ENCODE measurements around the gene RGL2. TPM values are rescaled to one million over a fixed set of nuclear protein-coding genes. Genes with fewer than 3 reads are reported as not detected.
"Not testable (repeated sequence)": the region's sequence is repeated elsewhere in the genome, so short reads cannot be mapped to it uniquely, and the experiment has no call there.

Gene RGL2
- total and polyA plus RNA-seq, 7 donors, result 5.8 to 48.9 (median 33.2) TPM

DNA sequence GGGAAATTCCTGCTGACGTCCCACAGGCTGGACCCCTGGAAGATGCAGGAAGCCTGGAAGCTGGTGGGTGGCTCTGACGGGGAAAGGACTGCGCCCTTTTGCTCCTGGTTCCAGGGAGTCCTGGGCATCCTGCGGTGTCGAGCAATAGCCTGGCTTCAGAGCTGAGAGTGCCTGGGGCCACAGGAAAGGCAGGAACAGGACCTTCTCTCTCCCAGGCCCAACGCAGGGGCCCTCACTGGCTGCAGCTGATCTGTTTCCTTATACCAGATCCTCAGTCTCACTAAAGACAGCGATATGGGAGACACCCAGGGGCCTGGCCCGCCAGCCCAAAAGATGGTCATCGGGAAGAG is 20.4 kb downstream of the RGL2 start:
- Histone ChIP-seq H3K4me1 (peaks cover 0 to 46% (median 43%) of the 10 kb centered on the region in 4 donors), H3K4me3 (peak overlapping the region in 1 of 4 donors; percentile 87), H3K9me3 (no peaks in the 10 kb centered on the region), H3K27me3 (no peaks in the 10 kb centered on the region), H3K36me3 (peaks cover 6 to 79% (median 25%) of the 10 kb centered on the region in 4 donors), H3K27ac (peak overlapping the region; percentile 90 to 94 (median 93))
- intact Hi-C loops (cut with DNase I), result loop anchor here (10.0 kb wide), 1 partner anchor 1614 kb away; the partner anchor contains the start of genes C6orf47, CSNK2B, GPANK1 and LY6G5B
- 85% methylated on average over 9 of the region's 9 CpGs for WGBS, 2 donors
- TF ChIP-seq, protein P1, sequence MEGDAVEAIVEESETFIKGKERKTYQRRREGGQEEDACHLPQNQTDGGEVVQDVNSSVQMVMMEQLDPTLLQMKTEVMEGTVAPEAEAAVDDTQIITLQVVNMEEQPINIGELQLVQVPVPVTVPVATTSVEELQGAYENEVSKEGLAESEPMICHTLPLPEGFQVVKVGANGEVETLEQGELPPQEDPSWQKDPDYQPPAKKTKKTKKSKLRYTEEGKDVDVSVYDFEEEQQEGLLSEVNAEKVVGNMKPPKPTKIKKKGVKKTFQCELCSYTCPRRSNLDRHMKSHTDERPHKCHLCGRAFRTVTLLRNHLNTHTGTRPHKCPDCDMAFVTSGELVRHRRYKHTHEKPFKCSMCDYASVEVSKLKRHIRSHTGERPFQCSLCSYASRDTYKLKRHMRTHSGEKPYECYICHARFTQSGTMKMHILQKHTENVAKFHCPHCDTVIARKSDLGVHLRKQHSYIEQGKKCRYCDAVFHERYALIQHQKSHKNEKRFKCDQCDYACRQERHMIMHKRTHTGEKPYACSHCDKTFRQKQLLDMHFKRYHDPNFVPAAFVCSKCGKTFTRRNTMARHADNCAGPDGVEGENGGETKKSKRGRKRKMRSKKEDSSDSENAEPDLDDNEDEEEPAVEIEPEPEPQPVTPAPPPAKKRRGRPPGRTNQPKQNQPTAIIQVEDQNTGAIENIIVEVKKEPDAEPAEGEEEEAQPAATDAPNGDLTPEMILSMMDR (IDR thresholded peaks at IDR 0.05), result no peak
- TF ChIP-seq EP300 (IDR thresholded peaks at IDR 0.05), result no peak
- no peak for TF ChIP-seq POLR2AphosphoS5 (IDR thresholded peaks at IDR 0.05)
- no peak for TF ChIP-seq POLR2A (IDR thresholded peaks at IDR 0.05)
- DNase-seq, result no peak

DNA sequence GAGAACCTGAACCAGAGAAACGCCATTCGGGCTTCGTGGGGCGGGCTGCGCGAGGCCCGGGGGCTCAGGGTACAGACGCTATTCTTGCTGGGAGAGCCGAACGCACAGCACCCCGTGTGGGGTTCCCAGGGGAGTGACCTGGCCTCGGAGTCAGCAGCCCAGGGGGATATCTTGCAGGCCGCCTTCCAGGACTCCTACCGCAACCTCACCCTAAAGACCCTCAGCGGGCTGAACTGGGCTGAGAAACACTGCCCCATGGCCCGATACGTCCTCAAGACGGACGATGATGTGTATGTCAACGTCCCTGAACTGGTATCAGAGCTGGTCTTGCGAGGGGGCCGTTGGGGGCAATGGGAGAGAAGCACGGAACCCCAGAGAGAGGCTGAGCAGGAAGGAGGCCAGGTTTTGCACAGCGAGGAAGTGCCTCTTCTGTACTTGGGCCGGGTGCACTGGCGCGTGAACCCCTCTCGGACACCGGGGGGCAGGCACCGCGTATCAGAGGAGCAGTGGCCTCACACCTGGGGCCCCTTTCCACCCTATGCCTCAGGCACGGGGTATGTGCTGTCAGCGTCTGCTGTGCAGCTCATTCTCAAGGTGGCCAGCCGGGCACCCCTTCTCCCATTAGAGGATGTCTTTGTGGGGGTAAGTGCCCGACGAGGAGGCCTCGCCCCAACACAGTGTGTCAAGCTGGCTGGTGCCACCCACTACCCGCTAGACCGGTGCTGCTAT is 20.9 kb downstream of the RGL2 start:
- no peaks in the 10 kb centered on the region for H3K27me3 ChIP-seq
- intact Hi-C loops (cut with DNase I), result loop anchor here (2.0 to 10.0 kb wide), 2 partner anchors 21 to 1613 kb away; partner anchors contain the start of genes C6orf47, CSNK2B, GPANK1 and LY6G5B
- no peaks in the 10 kb centered on the region for H3K9me3 ChIP-seq
- TF ChIP-seq POLR2AphosphoS5 (IDR thresholded peaks at IDR 0.05) (no peak), POLR2A (IDR thresholded peaks at IDR 0.05) (no peak), EP300 (IDR thresholded peaks at IDR 0.05) (no peak)
- peaks cover 6 to 79% (median 24%) of the 10 kb centered on the region in 4 donors for H3K36me3 ChIP-seq
- peak overlapping the region; percentile 90 to 94 (median 93) for H3K27ac ChIP-seq
- peak overlapping the region; percentile 48 to 87 (median 64) for H3K4me3 ChIP-seq
- 37 to 47% methylated on average over 39 of the region's 39 CpGs for WGBS, 2 donors
- DNase-seq, result no peak
- peaks cover 0 to 52% (median 49%) of the 10 kb centered on the region in 4 donors for H3K4me1 ChIP-seq

GRCh38 chr6:33276864-33277662 is 21.7 kb downstream of the RGL2 start, which contains the start of gene B3GALT4:
B3GALT4 (plus strand) TSS chr6:33277123; CDS start chr6:33277420, 297 bp downstream.
- peaks cover 6 to 73% (median 20%) of the 10 kb centered on the region in 4 donors for H3K36me3 ChIP-seq
- no peaks in the 10 kb centered on the region for H3K27me3 ChIP-seq
- H3K9me3 ChIP-seq, result no peaks in the 10 kb centered on the region
- peaks cover 0 to 60% (median 56%) of the 10 kb centered on the region in 4 donors for H3K4me1 ChIP-seq
- H3K27ac ChIP-seq, result peak within 1 kb of the TSS; percentile 90 to 94 (median 93)
- TF ChIP-seq POLR2A (IDR thresholded peaks at IDR 0.05) (peak; percentile 27 to 40), EP300 (IDR thresholded peaks at IDR 0.05) (no peak), POLR2AphosphoS5 (IDR thresholded peaks at IDR 0.05) (peak in 3 of 4 donors; percentile 24 to 85 (median 80))
- TF ChIP-seq, protein P1 (IDR thresholded peaks at IDR 0.05), result peak; percentile 13 to 52 (median 29)
- WGBS, 2 donors, result 0% methylated on average over 80 of the region's 80 CpGs
- H3K4me3 ChIP-seq, result peak within 1 kb of the TSS; percentile 48 to 87 (median 64)
- DNase-seq, result peak; percentile 91
- intact Hi-C loops (cut with DNase I), result loop anchor here (2.0 to 10.0 kb wide), 2 partner anchors 22 to 1612 kb away; partner anchors contain the start of genes C6orf47, CSNK2B, GPANK1 and LY6G5B

- TF ChIP-seq POLR2A (IDR thresholded peaks at IDR 0.05) (no peak), POLR2AphosphoS5 (IDR thresholded peaks at IDR 0.05) (no peak), EP300 (IDR thresholded peaks at IDR 0.05) (no peak)
- TF ChIP-seq, protein P1 (IDR thresholded peaks at IDR 0.05), result no peak
- H3K4me1 ChIP-seq, result peaks cover 0 to 60% (median 56%) of the 10 kb centered on the region in 4 donors
- peak overlapping the region; percentile 90 to 94 (median 93) for H3K27ac ChIP-seq
- H3K36me3 ChIP-seq, result peaks cover 6 to 68% (median 20%) of the 10 kb centered on the region in 4 donors
- H3K4me3 ChIP-seq, result peak overlapping the region; percentile 48 to 87 (median 64)
- no peaks in the 10 kb centered on the region for H3K9me3 ChIP-seq
- intact Hi-C loops (cut with DNase I), result loop anchor here (2.0 to 10.0 kb wide), 2 partner anchors 22 to 1612 kb away; partner anchors contain the start of genes C6orf47, CSNK2B, GPANK1 and LY6G5B
- no peaks in the 10 kb centered on the region for H3K27me3 ChIP-seq
- DNase-seq, result no peak
Measured at GRCh38 chr6:33276581-33276863, 22.2 kb downstream of the RGL2 start.

- not testable (repeated sequence) for DNase-seq, H3K27me3 ChIP-seq, H3K9me3 ChIP-seq
- peak overlapping the region; percentile 90 to 94 (median 93) for H3K27ac ChIP-seq
- 42 to 71% methylated on average over 16 of the region's 16 CpGs for WGBS, 2 donors
- H3K4me3 ChIP-seq, result peak overlapping the region in 3 of 4 donors; percentile 48 to 87 (median 74)
- H3K36me3 ChIP-seq, result peaks cover 6 to 63% (median 20%) of the 10 kb centered on the region in 4 donors
- H3K4me1 ChIP-seq, result peaks cover 0 to 63% (median 58%) of the 10 kb centered on the region in 4 donors
- intact Hi-C loops (cut with DNase I), result loop anchor here (2.0 to 10.0 kb wide), 2 partner anchors 23 to 1611 kb away; partner anchors contain the start of genes C6orf47, CSNK2B, GPANK1 and LY6G5B
Measured at GRCh38 chr6:33275795-33276580, 22.8 kb downstream of the RGL2 start.
